ENCODE results near the gene ATAD1.
"Not testable (repeated sequence)": the region's sequence is repeated elsewhere in the genome, so short reads cannot be mapped to it uniquely, and the experiment has no call there.

ATAD1 gene

DNA sequence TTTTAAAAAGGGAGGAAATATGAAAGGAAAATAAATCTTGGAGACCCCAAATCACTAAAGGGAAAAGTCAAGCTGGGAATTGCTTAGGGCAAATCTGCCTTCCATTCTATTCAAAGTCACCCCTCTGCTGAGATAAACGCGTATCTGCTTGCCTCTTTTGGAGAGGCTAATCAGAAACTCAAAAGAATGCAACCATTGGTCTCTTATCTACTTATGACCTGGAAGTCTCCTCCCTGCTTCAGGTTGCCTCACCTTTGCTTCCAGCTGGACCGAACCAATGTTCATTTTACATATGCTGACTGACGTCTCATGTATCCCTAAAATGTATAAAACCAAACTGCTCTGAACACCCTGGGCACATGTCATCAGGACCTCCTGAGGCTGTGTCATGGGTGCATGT lies 14.7 kb downstream of the ATAD1 start:
- DNase-seq (ENCODE audit: low spot score): no peak

GRCh38 chr10:87801813-87802435 lies 16.1 kb downstream of the ATAD1 start:
- not testable (repeated sequence) for DNase-seq (ENCODE audit: low spot score)

DNA sequence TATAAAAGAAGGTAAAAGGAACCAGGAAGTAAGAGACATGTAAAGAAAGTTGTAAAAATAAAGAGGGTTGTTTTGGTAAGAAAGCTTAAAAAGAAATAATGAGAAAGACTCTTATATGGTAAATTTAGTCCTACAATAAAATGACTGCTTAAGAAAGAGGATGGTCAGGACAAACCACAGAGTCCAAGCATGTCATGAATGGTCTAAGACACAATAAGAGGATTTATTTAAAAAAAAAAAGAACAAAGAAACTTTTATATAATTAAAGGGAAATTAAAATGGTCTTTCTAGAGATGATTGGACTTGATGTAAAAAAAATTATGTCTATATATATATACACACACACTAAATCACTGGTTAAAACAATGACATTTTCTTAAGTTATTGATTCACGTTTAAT lies 18.2 kb downstream of the ATAD1 start:
- DNase-seq (ENCODE audit: low spot score): no peak

GRCh38 chr10:87798082-87798481 lies 19.9 kb downstream of the ATAD1 start:
- no peak for DNase-seq (ENCODE audit: low spot score)

DNA sequence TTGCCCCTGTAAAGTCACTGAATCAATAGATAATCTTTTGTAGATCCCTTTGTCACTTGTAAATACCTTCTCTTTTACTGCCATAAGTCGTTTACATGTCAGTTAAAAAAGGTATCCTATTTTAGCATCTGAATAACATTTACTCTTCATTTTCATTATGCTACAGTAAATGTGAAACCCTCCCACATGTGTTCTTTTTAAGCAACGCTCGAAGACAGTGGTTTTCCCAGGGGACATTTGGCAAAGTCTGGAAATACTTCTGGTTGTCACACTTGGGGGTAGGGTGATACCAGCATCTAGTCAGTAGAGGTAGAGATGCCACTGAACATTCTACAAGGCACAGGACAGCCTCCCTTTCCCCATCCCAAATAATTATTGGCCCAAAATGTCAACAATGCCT lies 23.7 kb downstream of the ATAD1 start:
- no peak for DNase-seq (ENCODE audit: low spot score)

- no peak for DNase-seq (ENCODE audit: low spot score)
Measured at GRCh38 chr10:87790185-87790584, 27.8 kb downstream of the ATAD1 start.

GRCh38 chr10:87786421-87786820 lies 31.6 kb downstream of the ATAD1 start:
- DNase-seq (ENCODE audit: low spot score): no peak

- DNase-seq (ENCODE audit: low spot score): no peak
Measured at GRCh38 chr10:87782721-87783120, 35.3 kb downstream of the ATAD1 start.

GRCh38 chr10:87781545-87781944 lies 36.5 kb downstream of the ATAD1 start:
- DNase-seq (ENCODE audit: low spot score): no peak

DNA sequence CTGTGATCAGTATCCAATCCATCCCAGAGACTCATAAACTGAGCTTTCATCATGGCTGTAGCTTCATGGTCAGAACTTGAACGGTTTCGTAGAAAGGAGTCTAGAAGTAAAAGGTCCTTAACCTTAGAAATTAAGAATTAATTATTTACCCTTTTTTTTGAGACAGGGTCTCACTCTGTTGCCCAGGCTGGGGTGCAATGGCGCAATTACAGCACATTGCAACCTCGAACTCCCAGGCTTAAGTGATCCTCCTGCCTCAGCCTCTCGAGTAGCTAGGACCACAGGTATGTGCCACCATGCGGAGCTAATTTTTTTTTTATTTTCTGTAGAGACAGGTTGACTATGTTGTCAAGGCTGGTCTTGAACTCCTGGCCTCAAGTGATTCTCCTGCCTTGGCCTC lies 41.7 kb downstream of the ATAD1 start:
- no peak for DNase-seq (ENCODE audit: low spot score)

GRCh38 chr10:87775766-87776165 lies 42.3 kb downstream of the ATAD1 start:
- no peak for DNase-seq (ENCODE audit: low spot score)

GRCh38 chr10:87771871-87772500 lies 46.0 kb downstream of the ATAD1 start:
- DNase-seq (ENCODE audit: low spot score): peak; percentile 60

- no peak for DNase-seq (ENCODE audit: low spot score)
Measured at GRCh38 chr10:87767253-87767652, 50.8 kb downstream of the ATAD1 start.

DNA sequence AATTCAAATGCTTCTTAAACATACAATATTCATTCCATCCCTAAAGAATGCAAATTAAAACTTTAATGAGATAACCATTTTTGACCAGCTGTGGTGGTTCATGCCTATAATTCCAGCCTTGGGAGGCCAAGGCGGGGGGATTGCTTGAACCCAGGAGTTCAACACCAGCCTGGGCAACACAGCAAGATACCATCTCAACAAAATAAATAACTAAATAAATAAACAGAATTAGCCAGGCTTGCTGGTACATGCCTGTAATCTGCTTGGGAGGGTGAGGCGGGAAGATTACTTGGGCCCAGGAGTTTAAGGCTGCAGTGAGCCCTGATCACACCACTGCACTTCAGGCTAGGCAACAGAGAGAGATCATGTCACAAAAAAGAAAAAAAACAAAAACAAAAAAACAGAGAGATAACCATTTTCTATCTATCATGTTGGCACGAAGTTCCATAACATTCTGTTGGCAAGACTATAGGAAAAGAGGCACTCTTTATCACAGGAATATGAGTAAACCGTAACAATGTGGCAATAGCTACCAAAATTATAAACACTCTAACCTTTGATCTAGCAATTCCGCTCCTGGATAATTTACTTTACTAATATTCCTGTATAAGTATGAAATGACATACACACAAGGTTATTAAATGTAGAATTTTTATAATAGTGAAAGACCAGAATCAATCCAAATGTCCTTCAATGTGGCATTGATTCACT lies 52.2 kb downstream of the ATAD1 start:
- no peak for DNase-seq (ENCODE audit: low spot score)

DNA sequence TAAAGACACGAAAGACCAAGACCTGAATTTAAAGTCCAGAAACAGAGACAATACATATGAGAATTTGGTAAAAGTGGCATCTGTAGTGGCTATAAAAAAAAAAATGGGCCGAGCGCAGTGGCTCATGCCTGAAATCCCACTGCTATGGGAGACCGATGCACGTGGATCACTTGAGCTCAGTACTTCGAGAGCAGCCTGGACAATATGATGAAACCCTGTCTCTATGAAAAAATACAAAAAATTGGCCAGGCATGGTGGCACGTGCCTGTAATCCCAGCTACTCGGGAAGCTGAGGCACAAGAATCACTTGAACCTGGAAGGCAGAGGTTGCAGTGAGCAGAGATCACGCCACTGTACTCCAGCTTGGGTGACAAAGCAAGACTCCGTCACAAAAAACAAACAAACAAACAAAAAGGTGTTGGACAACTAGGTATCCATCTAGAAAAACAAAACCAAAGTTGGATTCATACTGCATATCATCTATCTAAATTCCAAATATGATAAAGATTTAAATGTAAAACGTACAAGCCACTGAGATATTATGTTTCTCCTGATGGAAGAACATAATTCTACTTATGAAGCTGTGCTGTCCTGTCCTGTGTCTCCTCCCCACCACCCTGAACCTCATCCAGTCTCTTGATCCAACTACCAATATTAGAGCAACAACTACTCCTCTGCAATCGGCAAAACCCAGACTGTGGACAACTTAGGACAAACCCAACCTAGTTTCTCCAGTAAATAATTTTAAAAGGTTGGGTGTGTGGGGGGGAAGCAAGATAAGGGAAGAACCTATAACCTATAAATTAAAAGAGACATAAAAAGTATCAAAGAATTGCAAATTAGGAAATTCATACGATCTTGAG lies 53.7 kb downstream of the ATAD1 start:
- no peak for DNase-seq (ENCODE audit: low spot score)

DNA sequence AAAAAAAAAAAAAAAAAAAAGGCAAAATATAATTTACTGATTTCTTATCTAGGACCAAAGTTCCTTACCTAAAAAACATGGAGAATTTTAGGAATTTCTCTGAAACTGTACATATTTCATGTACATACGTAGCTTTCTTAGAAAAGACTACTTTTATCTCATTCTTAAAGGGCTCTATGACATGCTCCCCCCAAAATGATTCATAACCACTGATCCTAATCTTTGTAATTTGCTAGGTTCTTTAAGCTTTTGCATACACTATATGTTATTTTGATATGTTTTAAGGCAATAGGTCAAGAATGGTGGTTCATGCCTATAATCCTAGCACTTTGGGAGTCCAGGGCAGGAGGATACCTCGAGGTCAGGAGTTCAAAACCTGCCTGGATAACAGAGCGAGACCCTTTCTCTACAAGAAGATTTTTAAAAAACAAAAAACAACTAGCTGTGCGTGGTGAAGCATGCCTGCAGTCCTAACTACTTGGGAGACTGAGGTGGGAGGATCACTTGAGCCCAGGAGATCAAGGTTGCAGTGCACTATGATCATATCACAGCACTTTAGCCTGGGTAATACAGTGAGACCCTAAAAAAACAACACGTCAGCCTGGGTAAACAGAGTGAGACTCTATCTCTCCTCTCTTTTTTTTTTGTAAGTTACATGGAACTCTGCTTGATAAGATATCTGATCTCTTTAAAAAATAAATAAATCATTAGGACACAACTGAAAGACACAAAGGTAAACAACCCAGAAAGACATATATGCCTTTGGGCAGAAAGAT lies 54.8 kb downstream of the ATAD1 start:
- DNase-seq (ENCODE audit: low spot score): no peak

- DNase-seq (ENCODE audit: low spot score): no peak
Measured at GRCh38 chr10:87761892-87762291, 56.1 kb downstream of the ATAD1 start.

GRCh38 chr10:87761153-87761552 lies 56.9 kb downstream of the ATAD1 start:
- no peak for DNase-seq (ENCODE audit: low spot score)

DNA sequence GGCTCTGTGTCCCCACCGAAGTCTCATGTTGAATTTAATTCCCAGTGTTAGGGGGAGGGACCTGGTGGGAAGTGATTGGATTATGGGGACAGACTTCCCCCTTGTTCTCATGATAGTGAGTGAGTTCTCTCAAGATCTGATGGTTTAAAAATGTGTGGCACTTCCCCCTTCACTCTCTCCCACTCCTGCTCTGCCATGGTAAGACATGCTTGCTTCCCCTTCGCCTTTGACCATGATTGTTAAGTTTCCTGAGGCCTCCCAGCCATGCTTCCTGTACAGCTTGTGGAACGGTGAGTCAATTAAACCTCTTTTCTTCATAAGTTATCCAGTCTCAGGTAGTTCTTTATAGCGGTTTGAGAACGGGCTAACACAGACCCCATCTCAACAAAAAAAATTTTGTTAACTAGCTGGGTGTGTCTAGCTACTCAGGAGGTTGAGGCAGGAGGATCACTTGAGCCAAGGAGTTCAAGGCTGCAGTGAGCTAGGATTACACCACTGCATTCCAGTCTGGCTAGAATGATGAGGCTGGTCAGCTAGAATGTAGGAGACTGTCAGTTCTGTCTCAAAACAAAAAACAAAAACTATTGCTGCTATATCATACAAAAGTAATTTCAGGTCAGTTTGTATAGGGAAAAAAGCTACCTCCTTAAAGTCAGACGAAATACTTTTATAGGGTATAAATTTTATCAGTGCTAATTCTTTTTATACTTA lies 57.7 kb downstream of the ATAD1 start:
- no peak for DNase-seq (ENCODE audit: low spot score)

GRCh38 chr10:87759551-87759950 lies 58.5 kb downstream of the ATAD1 start:
- DNase-seq (ENCODE audit: low spot score): no peak

GRCh38 chr10:87757685-87758084 lies 60.3 kb downstream of the ATAD1 start:
- no peak for DNase-seq (ENCODE audit: low spot score)

Measured in hematopoietic multipotent progenitor cell treated with erythropoietin and hydrocortisone succinate and interleukin-3 and kit ligand, for 17 days (in vitro differentiated cells).